ENCODE results near the gene COL5A3.

Gene COL5A3

DNA sequence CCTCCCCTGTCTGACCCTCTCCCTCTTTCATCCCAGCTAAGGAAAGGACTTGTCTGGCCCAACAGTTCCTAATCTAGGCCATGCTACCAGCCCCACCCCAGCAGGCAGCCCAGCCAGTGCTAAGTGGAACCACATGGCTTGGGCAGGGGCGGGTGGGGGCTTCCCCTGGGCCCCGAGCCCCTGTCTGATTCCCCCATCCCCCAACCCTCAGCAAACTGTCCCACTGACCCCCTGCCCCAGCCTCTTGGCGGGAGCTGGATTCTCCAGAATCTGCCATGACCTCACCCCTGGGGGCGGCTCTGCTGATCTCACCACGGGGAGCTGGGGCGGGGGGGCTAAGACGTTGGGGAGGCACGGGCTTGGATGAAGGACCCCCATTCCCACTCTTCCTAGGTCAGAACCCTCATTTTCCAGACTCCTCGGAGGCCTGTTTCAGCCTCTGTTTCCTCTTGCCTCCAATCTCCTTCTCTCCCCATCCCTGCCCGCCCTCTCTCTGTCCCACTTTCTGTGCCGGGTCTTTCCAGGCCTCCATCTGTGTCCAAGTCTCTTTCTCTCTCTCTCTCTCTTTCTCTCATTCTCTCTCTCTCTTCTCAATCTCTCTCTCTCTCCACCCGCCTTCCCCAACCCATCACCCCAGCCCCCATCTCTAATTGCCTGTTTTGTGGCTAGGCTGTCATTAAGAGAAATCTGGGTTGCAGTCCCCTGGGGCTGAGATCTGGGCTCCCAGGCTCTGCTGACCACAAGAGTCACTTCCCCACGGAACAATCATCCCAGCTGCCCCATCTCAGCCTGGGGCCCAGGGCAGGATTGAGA is 2.7 kb downstream of the COL5A3 start:
- CTCF ChIA-PET: interaction anchor here (0.7 to 1.4 kb wide), 2 partner anchors 7 to 29 kb away, joined by 4 to 5 read pairs; no protein-coding TSS in a partner anchor
- POLR2A ChIA-PET: no interaction called here
- TF ChIP-seq, protein P1, sequence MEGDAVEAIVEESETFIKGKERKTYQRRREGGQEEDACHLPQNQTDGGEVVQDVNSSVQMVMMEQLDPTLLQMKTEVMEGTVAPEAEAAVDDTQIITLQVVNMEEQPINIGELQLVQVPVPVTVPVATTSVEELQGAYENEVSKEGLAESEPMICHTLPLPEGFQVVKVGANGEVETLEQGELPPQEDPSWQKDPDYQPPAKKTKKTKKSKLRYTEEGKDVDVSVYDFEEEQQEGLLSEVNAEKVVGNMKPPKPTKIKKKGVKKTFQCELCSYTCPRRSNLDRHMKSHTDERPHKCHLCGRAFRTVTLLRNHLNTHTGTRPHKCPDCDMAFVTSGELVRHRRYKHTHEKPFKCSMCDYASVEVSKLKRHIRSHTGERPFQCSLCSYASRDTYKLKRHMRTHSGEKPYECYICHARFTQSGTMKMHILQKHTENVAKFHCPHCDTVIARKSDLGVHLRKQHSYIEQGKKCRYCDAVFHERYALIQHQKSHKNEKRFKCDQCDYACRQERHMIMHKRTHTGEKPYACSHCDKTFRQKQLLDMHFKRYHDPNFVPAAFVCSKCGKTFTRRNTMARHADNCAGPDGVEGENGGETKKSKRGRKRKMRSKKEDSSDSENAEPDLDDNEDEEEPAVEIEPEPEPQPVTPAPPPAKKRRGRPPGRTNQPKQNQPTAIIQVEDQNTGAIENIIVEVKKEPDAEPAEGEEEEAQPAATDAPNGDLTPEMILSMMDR (IDR thresholded peaks at IDR 0.05; ENCODE audit: control extremely low read depth, extremely low read depth, low read depth, missing control alignments): no peak
- no peak for DNase-seq (ENCODE audit: extremely low spot score)

- CTCF ChIA-PET: no interaction called here
- TF ChIP-seq, protein P1 (IDR thresholded peaks at IDR 0.05; ENCODE audit: control extremely low read depth, extremely low read depth, low read depth, missing control alignments): no peak
- DNase-seq (ENCODE audit: extremely low spot score): no peak
- POLR2A ChIA-PET: no interaction called here
Measured at GRCh38 chr19:10006752-10007323, 3.5 kb downstream of the COL5A3 start.

DNA sequence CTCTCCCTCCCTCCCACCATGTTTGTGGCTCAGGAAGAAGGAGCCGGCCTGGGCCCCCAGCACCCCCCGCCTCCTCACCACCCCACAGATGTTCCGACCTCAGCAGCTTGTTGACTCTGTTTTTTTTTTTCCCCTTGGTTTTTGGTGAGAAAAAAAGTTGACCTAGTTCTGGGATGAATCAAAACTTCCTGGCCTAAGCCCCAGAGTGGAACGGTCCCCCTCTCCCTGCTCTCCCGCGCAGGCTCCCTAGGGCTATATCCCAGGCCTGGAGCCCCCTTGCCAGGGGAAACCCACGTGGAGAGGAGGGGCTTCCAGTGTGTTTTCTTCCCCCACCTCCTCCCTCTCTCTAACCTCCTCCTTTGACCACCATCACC is 4.0 kb downstream of the COL5A3 start:
- CTCF ChIA-PET: no interaction called here
- POLR2A ChIA-PET: no interaction called here
- TF ChIP-seq, protein P1 (IDR thresholded peaks at IDR 0.05; ENCODE audit: control extremely low read depth, extremely low read depth, low read depth, missing control alignments): no peak
- no peak for DNase-seq (ENCODE audit: extremely low spot score)

GRCh38 chr19:10005632-10006334 is 4.5 kb downstream of the COL5A3 start:
- TF ChIP-seq, protein P1 (IDR thresholded peaks at IDR 0.05; ENCODE audit: control extremely low read depth, extremely low read depth, low read depth, missing control alignments): no peak
- ChIA-PET CTCF (no interaction called here), POLR2A (interaction anchor here (0.5 kb wide), 1 partner anchor 113 kb away, joined by 4 read pairs; no protein-coding TSS in a partner anchor)
- DNase-seq (ENCODE audit: extremely low spot score): no peak

GRCh38 chr19:10004617-10005016 is 5.7 kb downstream of the COL5A3 start:
- no peak for DNase-seq (ENCODE audit: extremely low spot score)
- TF ChIP-seq, protein P1 (IDR thresholded peaks at IDR 0.05; ENCODE audit: control extremely low read depth, extremely low read depth, low read depth, missing control alignments): no peak
- ChIA-PET POLR2A (no interaction called here), CTCF (no interaction called here)

DNA sequence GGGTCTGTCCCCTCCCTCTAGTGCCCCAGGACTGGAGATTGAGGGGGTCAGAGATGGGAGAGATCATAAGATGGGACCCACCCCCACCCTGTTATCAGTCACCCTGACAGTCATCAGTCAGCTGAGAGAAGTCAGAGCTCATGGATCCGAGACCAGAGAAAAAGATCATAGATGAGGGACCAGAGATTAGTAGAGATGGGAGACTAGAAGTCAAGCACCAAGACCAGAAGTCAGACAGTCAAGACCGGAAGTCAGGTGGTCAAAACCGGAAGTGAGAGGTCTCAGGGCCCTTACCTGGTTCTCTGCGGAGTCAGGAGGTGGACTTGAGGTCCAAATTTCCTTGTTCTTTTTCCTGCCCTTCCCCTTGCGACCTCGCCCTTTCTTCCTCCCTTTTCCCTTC is 7.0 kb downstream of the COL5A3 start:
- CTCF ChIA-PET: no interaction called here
- no peak for DNase-seq (ENCODE audit: extremely low spot score)
- POLR2A ChIA-PET: no interaction called here
- TF ChIP-seq, protein P1 (IDR thresholded peaks at IDR 0.05; ENCODE audit: control extremely low read depth, extremely low read depth, low read depth, missing control alignments): no peak
